Hematopoietic multipotent progenitor cell treated with erythropoietin and hydrocortisone succinate and interleukin-3 and kit ligand, for 17 days (in vitro differentiated cells): ENCODE data around the gene AP4M1.
"Not testable (repeated sequence)": the region's sequence is repeated elsewhere in the genome, so short reads cannot be mapped to it uniquely, and the experiment has no call there.

Experiments
- DNase-seq: peaks from one replicate; pipeline ENCODE4 v3.0.0-alpha.2; 2015; ENCODE audit warnings: low spot score

The AP4M1 gene

DNA sequence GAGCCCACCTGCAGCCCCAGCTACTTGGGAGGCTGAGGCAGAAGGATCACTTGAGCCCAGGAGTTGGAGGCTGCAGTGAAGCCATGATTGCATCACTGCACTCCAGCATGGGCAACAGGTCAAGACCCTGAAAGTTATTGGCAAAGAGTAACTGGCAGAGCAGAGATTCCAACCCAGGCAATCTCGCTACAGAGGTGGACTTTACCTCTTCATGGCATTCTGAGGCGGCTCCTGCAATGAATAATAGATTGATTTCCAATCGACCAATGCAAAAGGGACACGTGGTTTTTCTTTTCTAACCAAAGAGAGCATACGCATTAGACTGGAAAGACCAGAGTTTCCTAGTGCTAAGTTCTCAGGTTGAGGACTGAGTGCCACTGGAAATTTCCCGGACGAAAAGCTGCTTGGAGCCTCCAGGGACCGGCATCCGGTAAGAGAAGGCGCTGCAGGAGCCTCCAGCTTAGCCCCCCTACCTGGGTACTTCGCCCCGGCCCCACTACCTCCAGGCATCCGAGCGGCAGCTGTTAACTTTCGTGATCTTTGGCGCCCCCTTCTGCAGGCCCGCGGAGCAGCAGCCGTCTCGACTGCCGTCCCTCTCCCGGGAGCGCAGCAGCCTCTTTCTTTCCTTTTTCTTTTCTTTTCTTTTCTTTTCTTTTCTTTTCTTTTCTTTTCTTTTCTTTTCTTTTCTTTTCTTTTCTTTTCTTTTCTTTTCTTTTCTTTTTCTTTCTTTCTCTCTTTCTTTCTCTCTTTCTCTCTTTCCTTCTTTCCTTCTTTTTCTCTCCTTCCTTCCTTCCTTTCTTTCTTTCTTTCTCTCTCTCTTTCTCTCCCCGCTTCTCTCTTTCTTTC is 29.4 kb downstream of the AP4M1 start:
- peak; percentile 82 for DNase-seq

DNA sequence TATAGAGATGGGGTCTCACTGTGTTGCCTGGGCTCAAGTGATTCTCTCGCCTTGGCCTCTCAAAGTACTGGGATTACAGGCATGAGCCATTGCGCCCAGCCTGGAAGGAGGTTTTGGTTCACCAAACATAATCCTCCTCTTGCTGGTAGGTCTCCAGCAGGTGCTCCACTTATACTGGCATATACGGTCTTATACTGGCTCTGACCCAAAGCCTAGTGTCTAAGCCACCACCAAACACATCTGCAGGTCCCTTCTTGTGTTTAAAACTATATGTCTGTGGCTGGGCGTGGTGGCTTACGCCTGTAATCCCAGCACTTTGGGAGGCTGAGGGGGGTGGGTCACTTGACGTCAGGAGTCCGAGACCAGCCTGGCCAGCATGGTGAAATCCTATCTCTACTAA is 30.7 kb downstream of the AP4M1 start:
- DNase-seq, result no peak

GRCh38 chr7:100132697-100133151 is 31.3 kb downstream of the AP4M1 start:
- peak; percentile 70 for DNase-seq

- DNase-seq, result no peak
These were observed 36.7 kb downstream of the AP4M1 start for GRCh38 chr7:100137851-100138760.

DNA sequence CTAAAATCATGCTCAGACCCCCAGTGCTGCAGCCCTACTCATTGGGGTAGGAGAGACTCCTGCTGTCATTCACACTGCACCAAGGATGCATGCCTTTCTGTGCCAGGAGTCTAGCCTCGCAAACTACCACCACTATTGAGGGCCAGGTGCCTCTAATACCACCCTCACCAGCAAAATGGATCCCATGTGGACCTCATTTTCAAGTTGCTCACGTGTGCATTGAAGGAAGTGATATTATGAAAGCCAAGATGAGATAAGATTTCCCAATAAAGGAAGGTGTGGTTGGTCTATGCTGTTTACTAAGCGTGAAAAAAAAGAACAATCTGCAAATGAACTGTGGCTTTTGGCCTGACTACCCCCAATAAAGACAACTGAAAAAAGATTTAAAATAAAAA is 40.1 kb downstream of the AP4M1 start:
- DNase-seq, result no peak

- DNase-seq, result no peak
These were observed 41.0 kb downstream of the AP4M1 start for GRCh38 chr7:100142461-100142860.

GRCh38 chr7:100146350-100146749 is 44.9 kb downstream of the AP4M1 start:
- DNase-seq, result not testable (repeated sequence)

DNA sequence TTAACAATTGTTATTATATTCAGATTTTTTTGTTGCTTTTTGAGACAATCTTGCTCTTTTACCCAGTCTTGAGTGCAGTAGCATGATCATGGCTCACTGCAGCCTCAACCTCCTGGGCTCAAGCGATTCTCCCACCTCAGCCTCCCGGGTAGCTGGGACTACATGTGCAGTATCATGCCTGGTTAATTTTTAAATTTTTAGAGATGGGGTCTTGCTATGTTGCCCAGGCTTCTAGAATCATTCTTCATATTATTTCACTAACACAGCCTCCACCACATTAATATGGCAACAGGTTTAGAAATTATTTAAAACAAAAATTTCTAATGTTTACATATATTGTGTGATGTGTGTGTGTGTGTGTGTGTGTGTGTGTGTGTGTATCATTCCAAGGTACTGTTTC is 45.8 kb downstream of the AP4M1 start:
- no peak for DNase-seq

- no peak for DNase-seq
These were observed 46.7 kb downstream of the AP4M1 start for GRCh38 chr7:100148225-100148558.

DNA sequence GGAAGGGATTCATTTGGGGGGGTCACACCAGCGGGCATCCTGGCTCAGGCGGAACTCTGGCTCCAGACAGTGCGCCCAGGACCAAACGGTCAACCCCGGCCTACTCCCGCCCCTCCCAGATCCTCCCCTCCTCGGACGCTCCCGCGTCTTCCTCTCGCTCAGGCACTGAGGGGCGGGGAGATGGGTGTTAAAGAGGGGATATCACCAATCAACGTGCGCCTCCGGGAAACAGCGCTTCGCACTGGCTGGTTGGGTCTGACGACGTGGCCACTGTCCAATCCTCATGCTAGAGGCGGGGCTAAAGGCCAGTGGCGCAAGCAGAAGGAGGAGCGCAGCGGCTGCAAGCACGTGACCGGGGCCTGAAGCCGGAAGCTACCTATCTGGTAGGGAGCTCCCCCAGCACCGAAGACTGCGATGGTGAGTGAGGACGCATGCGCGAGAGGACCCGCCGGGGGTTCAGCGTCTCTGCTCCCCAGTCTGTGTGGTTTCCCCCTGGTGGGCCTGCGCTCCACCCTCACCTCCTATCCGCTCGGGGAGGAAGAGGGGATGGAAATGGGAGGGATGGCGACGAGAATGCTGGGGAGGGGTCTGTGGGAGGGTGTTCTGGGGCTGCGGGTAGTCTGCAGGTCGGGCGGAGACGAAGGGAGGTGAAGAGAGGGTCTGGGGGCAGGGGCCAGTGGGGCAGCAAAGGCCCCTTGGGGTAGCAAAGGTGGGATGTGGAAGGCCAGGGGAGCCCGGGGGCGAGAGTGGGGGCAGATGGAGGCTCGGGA is 47.3 kb downstream of the AP4M1 start, which contains the start of gene LAMTOR4:
TSS of gene LAMTOR4 (plus strand) at position 360 of the 770 bp plus-strand sequence. CDS start at position 415, 55 bp downstream.
- peak; percentile 98 for DNase-seq

GRCh38 chr7:100152404-100152803 is 51.0 kb downstream of the AP4M1 start:
- no peak for DNase-seq

DNA sequence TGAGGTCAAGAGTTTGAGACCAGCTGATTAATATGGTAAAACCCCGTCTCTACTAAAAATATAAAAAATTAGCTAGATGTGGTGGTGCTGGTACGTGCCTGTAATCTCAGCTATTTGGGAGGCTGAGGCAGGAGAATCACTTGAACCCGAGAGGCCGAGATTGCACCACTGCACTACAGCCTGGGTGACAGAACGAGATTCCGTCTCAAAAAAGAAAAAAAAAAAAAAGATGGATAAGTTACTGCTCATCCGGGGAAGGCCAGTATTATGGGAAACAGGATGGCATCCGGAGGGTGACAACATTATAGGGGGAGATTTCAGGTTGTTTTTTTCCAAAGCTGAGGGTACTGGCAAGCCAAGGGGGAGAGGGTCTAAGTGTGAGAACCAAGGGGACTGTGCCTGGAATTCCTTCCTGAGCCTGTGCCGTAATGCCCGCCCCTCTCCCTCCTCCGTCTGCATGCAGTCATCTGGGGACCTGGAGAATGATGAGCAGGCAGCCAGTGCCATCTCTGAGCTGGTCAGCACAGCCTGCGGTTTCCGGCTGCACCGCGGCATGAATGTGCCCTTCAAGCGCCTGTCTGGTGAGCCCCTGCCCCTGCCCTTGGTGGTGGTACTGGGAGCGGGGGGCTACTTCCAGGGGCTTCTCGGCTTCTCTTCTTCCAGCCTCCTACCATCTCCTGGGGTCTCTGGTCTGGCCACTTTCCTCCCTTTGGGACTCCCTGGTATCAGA is 51.7 kb downstream of the AP4M1 start:
- no peak for DNase-seq

DNA sequence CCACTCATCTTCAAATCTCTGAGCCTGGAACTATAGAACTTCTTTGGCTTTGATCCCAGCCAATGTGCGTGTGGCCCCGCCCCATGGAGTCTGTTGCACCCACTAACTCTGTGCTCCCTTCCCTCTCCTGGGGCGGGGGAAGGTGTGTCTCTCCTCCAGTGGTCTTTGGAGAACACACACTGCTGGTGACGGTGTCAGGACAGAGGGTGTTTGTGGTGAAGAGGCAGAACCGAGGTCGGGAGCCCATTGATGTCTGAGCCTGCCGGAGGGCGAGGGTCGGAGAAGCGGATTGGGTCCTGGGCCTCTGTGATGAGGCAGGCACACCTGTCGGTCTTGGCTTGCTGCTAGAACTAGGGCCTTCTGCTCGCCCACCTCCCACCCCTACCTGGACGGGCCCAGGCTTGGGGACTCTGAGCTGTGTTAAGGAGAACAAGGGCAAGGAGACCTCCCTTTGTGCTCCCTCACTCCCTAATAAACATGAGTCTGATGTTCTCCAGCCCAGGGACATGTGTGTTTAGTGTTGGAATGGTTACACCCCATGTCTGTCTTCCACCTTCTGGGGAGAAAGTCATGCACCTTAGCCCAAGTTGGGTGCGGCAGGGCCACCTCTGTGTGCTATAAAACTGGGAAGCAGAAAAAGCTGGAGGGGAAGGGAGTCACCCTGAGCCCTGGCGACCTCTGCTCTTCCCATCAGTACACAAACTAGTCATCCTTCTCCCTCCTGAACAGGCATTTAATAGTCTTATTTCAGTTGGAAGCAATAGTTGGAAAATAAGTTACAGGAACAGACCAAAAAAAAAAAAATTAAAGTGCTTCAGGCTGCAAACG is 52.5 kb downstream of the AP4M1 start:
- no peak for DNase-seq

GRCh38 chr7:100154651-100155491 is 53.4 kb downstream of the AP4M1 start:
- DNase-seq, result no peak

DNA sequence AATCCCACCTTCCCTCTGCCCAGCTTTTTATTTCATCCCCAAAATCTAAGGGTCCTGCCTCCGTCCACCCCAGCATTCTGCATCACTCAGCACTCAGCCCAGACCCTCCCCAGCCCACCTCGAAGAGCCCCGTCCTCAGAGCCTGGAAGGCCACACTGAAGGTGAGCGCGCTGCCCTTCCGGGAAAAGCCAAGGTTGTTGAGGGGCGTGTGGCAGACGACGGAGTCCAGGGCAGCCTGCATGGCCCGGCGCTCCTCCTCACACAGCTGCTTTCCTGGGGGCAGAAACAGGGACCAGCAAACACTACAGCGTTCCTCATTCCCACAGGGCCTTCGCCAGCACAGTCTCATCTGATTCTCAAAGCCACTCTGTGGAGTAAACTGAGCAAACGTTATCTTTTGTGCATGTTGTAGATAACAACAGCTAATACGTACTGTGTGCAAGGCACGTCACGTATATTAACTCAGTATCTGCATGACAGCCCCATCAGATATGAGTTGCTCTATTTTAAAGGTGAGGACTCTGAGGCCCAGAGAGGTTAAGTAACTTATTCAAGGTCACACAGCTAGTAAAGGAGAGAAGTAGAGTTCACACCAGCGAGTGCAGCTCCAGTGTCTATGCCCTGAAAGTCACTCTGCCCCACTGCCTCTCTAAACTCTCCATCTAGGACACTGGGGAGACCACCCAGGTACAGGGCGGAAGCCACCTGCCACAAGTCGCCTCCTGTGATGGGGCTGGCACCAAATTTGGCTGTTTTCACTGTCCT is 54.3 kb downstream of the AP4M1 start:
- no peak for DNase-seq

GRCh38 chr7:100156331-100157068 is 55.1 kb downstream of the AP4M1 start:
- DNase-seq, result no peak

GRCh38 chr7:100157069-100157333 is 55.6 kb downstream of the AP4M1 start:
- DNase-seq, result no peak
